Endothelial cell of umbilical vein (primary cell): Measurements from ENCODE around the gene COL26A1. TPM values are rescaled to one million over a fixed set of nuclear protein-coding genes. Genes with fewer than 3 reads are reported as not detected.

Experiments used
- BruUV-seq: library from RNA; stranded (reverse); fragments of 400-500 nt; replicated peaks from 2 replicates; lab custom pipeline; 2021; lab: Mats Ljungman, UMichigan
- CTCF ChIA-PET: fragments of 300-600, 350-600 bp; sonication (Branson Sonifier 250); formaldehyde crosslinking; loops from one replicate; lab custom pipeline; 2021; ENCODE audit warnings: antibody characterized with exemption, inconsistent platforms; lab: Charles Lee
- POLR2A ChIA-PET: fragments of 300-600, 350-600 bp; sonication (Branson Sonifier 250); formaldehyde crosslinking; loops from one replicate; lab custom pipeline; 2021; ENCODE audit warnings: antibody characterized with exemption, inconsistent platforms; lab: Charles Lee
- DNase-seq: peaks from one replicate; pipeline ENCODE4 v3.0.0-alpha.2; 2011; ENCODE audit warnings: low read depth, low spot score
- FAIRE-seq: peaks from 2 replicates; lab custom pipeline; 2011; peaks lifted over from hg19 to GRCh38; lab: Jason Lieb, UNC
- H2AFZ ChIP-seq: 2 replicates; pipeline ENCODE4 v1.6.0; 2012; ENCODE audit warnings: low read depth, low read length, control low read depth, inconsistent platforms
- H3K27ac ChIP-seq: 2 replicates; pipeline ENCODE4 v1.5.1; 2011; ENCODE audit warnings: low read depth, mild to moderate bottlenecking, control low read depth, low read length, moderate library complexity; ENCODE audit not compliant: insufficient read depth
- H3K27me3 ChIP-seq, 2 experiments: 2 replicates each; pipeline versions ENCODE4 v1.6.0 to v1.6.1; 2011; ENCODE audit warnings: low read length in 2 of 2, mixed read lengths in 1 of 2; ENCODE audit not compliant: control insufficient read depth in 2 of 2, insufficient read depth in 2 of 2
- H3K36me3 ChIP-seq, 2 experiments: 2 replicates in 1 of 2; 3 replicates in 1 of 2; pipeline ENCODE4 v1.5.1; 2011; ENCODE audit warnings: low read length in 2 of 2, mild to moderate bottlenecking in 1 of 2, moderate library complexity in 1 of 2; ENCODE audit not compliant: control insufficient read depth in 2 of 2, insufficient read depth in 2 of 2; ENCODE audit errors: extremely low read depth in 1 of 2
- H3K4me1 ChIP-seq: 3 replicates; pipeline ENCODE4 v1.5.1; 2011; ENCODE audit warnings: mild to moderate bottlenecking, low read length; ENCODE audit not compliant: control insufficient read depth, insufficient read depth; ENCODE audit errors: extremely low read depth
- H3K4me2 ChIP-seq: 2 replicates; pipeline ENCODE4 v1.6.1; 2011; ENCODE audit warnings: low read length, control low read depth, mixed read lengths; ENCODE audit not compliant: insufficient read depth
- H3K4me3 ChIP-seq, 3 experiments: fragments of 200-600 bp in 1 of 3; sonication (generic), shearing (Covaris generic) in 1 of 3; replicated peaks in 1 of 3; 2 replicates each; pipeline ENCODE4 v1.5.1; 2011 to 2016; ENCODE audit warnings: control low read depth in 3 of 3, low read length in 3 of 3, mild to moderate bottlenecking in 2 of 3, inconsistent platforms in 1 of 3, low read depth in 1 of 3, moderate library complexity in 1 of 3; ENCODE audit not compliant: insufficient read depth in 1 of 3
- H3K79me2 ChIP-seq: 2 replicates; pipeline ENCODE4 v1.6.0; 2012; ENCODE audit warnings: low read length, inconsistent platforms; ENCODE audit not compliant: control insufficient read depth, insufficient read depth
- H3K9ac ChIP-seq: replicated peaks from 2 replicates; pipeline ENCODE3; 2011; ENCODE audit warnings: low read length, control low read depth; ENCODE audit not compliant: insufficient read depth; ENCODE audit errors: extremely low read depth
- H3K9me1 ChIP-seq: replicated peaks from 3 replicates; pipeline ENCODE4 v1.6.0; 2011; ENCODE audit warnings: mild to moderate bottlenecking, low read length; ENCODE audit not compliant: control insufficient read depth, insufficient read depth; ENCODE audit errors: extremely low read depth
- H3K9me3 ChIP-seq: replicated peaks from 2 replicates; pipeline ENCODE4 v1.5.1; 2012; ENCODE audit warnings: low read length, inconsistent platforms; ENCODE audit not compliant: control insufficient read depth, insufficient read depth
- H4K20me1 ChIP-seq: replicated peaks from 2 replicates; pipeline ENCODE3; 2011; ENCODE audit warnings: mild to moderate bottlenecking, low read length; ENCODE audit not compliant: control insufficient read depth, insufficient read depth; ENCODE audit errors: extremely low read depth
- CTCF ChIP-seq, 2 donors: IDR thresholded peaks; 1 replicate in 1 of 2; 2 replicates in 1 of 2; pipeline ENCODE4 v1.5.1; 2011; ENCODE audit warnings: low read length in 2 of 2, mild to moderate bottlenecking in 2 of 2, moderate library complexity in 2 of 2, control low read depth in 1 of 2, inconsistent platforms in 1 of 2, low read depth in 1 of 2; ENCODE audit not compliant: insufficient read depth in 1 of 2; ENCODE audit errors: extremely low read depth in 1 of 2
- EZH2 ChIP-seq: IDR thresholded peaks from 2 replicates; pipeline ENCODE4 v1.6.1; 2012; ENCODE audit warnings: borderline replicate concordance, low read depth, mild to moderate bottlenecking, moderate library complexity, low read length, inconsistent platforms; ENCODE audit not compliant: severe bottlenecking
- FOS ChIP-seq: IDR thresholded peaks from 2 replicates; pipeline ENCODE4 v1.6.1; 2011; ENCODE audit warnings: mild to moderate bottlenecking, low read length, moderate library complexity, borderline replicate concordance; ENCODE audit not compliant: insufficient read depth
- GATA2 ChIP-seq: IDR thresholded peaks from 2 replicates; pipeline ENCODE4 v1.7.0; 2011; ENCODE audit warnings: low read depth, mild to moderate bottlenecking, moderate library complexity, mixed read lengths, low read length; ENCODE audit not compliant: insufficient read length, insufficient read depth
- JUN ChIP-seq: IDR thresholded peaks from 2 replicates; pipeline ENCODE4 v1.6.1; 2011; ENCODE audit warnings: borderline replicate concordance, low read depth; ENCODE audit not compliant: insufficient read length, insufficient read depth
- MAX ChIP-seq: IDR thresholded peaks from 2 replicates; pipeline ENCODE4 v1.6.1; 2011; ENCODE audit not compliant: insufficient read depth, insufficient read length
- MYC ChIP-seq: IDR thresholded peaks from one replicate; pipeline ENCODE4 v1.6.1; 2011; ENCODE audit warnings: mild to moderate bottlenecking, low read depth, low read length
- POLR2A ChIP-seq: IDR thresholded peaks from 2 replicates; pipeline ENCODE4 v1.6.1; 2012; ENCODE audit warnings: low read depth, mild to moderate bottlenecking, control low read depth, low read length
- POLR2AphosphoS5 ChIP-seq: IDR thresholded peaks from 2 replicates; pipeline ENCODE4 v1.6.1; 2012; ENCODE audit warnings: low read depth, mild to moderate bottlenecking, control low read depth, low read length, moderate library complexity; ENCODE audit not compliant: insufficient read depth
- dilution Hi-C: fragments of 300-500 bp; cut with MboI; formaldehyde crosslinking; loops from one replicate; pipeline ENCODE4 v1.15.0; 2019; ENCODE audit warnings: low sequenced_read_pairs; ENCODE audit not compliant: extremely low pct_ligation_motif_present
- intact Hi-C: fragments of 100-400 bp; cut with micrococcal nuclease; formaldehyde crosslinking; loops from one replicate; pipeline ENCODE4 v1.10.0; 2022
- polyA plus RNA-seq, 4 experiments: library from polyadenylated mRNA; depleted of rRNA in 3 of 4; stranded (reverse) in 3 of 4; unstranded in 1 of 4; fragments of >200 nt; gene quantifications; 2 replicates each; pipeline versions ENCODE4 v1.2.1 to v1.2.3, GENCODE V29; 2011 to 2012; ENCODE audit warnings: missing spikeins in 1 of 4
- total RNA-seq: library from RNA; stranded (reverse); gene quantifications from 2 replicates; pipeline ENCODE4 v1.2.3, GENCODE V29; 2021

COL26A1 gene
- total and polyA plus RNA-seq, 2 donors (not counting 3 experiments of a cell fraction or from before 2014, with no cell fraction given), result not detected

GRCh38 chr7:101397770-101398324 is 35.2 kb downstream of the COL26A1 start:
- Histone ChIP-seq H3K27me3 (peaks cover 8% of the 10 kb centered on the region in 2 experiments), H3K9me1 (no peaks in the 10 kb centered on the region), H3K4me1 (peaks cover 3% of the 10 kb centered on the region), H3K4me3 (no peak overlapping the region), H3K9me3 (no peaks in the 10 kb centered on the region), H3K27ac (no peak overlapping the region), H2AFZ (no peak overlapping the region), H3K9ac (no peak overlapping the region), H4K20me1 (no peaks in the 10 kb centered on the region), H3K4me2 (no peak overlapping the region), H3K79me2 (no peaks in the 10 kb centered on the region), H3K36me3 (no peaks in the 10 kb centered on the region)
- dilution Hi-C loops, result no loop called here
- ChIA-PET POLR2A (no interaction called here), CTCF (interaction anchor here (1.1 to 1.8 kb wide), 2 partner anchors 14 to 452 kb away, joined by 3 to 4 read pairs; no protein-coding TSS in a partner anchor)
- BruUV-seq, result no TSS peak
- FAIRE-seq, result no peak
- TF ChIP-seq GATA2 (no peak), POLR2AphosphoS5 (no peak), FOS (no peak), CTCF (IDR thresholded peaks at IDR 0.05; ENCODE audit: extremely low read depth in 1 of 2, insufficient read depth in 1 of 2, low read depth in 1 of 2, low read length in 2 of 2) (no peak), JUN (no peak), MAX (no peak), MYC (no peak), POLR2A (no peak), EZH2 (no peak)
- DNase-seq, result no peak
- intact Hi-C loops, result no loop called here
